GM19455 (cell line): ENCODE measurements around the gene PTPRM.
"Not testable (repeated sequence)": the region's sequence is repeated elsewhere in the genome, so short reads cannot be mapped to it uniquely, and the experiment has no call there.

Experiments used
- ATAC-seq: cut with Tn5 transposase; IDR thresholded peaks from one replicate; pipeline ENCODE4 v1.9.1; 2021; ENCODE audit not compliant: unreplicated experiment

PTPRM gene

DNA sequence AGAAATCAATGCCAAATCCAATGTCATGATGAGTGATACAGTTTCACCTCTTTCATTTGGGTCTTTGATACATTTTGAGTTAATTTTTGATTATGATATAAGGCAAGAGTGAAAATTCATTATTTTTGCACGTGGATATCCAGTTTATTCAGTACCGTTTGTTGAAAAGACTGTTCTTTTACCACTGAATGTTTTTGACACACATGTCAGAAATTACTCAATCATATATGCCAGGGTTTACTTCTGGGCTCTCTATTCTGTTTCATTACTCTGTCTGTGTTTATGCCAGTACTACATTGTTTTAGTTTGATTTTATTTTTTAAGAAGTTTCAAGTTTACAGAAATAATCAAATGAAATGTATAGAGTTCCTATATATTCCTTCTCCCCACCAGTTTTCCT is 154.4 kb downstream of the PTPRM start:
- no peak for ATAC-seq

- no peak for ATAC-seq
Observed at GRCh38 chr18:7722955-7723354, 155.8 kb downstream of the PTPRM start.

GRCh38 chr18:7723558-7723957 is 156.4 kb downstream of the PTPRM start:
- ATAC-seq = no peak

- ATAC-seq = no peak
Observed at GRCh38 chr18:7725473-7725872, 158.4 kb downstream of the PTPRM start.

DNA sequence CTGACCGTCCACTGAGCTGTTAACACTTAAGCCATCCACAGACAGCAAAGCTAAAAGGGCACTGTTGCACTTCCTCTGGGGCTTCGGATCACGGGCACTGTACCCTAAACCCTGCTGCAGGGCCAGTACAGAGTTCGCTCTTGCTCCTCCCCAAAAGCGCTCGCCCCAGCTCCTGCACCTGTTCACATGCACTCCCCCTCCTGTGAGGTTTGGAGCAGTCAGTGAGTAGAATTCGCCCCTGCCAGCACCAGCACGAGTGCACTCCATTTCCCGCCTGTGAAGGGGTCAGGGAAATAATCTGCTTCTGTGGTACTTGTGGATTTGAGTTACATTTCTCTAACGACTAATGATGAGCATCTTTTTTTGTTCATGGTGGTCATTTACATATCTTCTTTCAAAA is 158.8 kb downstream of the PTPRM start:
- no peak for ATAC-seq

GRCh38 chr18:7726522-7726921 is 159.4 kb downstream of the PTPRM start:
- no peak for ATAC-seq

DNA sequence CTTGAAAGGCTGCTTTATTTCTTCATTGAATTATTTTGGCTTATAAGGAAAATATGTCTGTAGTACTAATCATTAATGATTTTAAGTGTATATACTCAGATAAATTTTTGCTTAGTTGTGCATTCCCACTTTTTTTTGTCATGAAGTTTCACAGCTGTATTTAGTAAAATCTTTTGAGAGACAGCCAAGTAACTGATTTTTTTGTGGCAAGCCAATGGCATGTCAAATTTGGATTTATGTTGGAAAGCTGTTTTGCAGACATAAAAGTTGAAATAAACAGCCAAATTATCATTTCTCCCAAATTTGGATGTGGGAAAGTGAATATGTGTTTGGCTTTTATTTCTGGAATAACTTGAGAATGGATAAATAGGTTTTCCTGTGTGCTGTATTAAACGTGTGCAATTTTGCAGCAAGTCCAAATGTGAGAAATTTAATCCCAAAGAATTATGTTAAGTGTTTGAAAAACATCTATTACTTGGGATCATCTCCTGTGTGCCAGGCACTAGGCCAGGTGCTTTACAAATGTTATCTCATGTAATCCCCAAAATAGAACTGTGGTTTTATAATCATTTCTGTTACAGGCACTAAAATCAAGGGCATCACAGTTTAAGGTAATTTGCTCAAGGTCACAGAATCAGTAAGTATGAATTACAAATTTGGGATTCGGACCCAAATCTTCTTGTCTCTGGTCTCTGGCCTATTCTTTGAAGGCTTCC is 160.4 kb downstream of the PTPRM start:
- ATAC-seq = no peak

DNA sequence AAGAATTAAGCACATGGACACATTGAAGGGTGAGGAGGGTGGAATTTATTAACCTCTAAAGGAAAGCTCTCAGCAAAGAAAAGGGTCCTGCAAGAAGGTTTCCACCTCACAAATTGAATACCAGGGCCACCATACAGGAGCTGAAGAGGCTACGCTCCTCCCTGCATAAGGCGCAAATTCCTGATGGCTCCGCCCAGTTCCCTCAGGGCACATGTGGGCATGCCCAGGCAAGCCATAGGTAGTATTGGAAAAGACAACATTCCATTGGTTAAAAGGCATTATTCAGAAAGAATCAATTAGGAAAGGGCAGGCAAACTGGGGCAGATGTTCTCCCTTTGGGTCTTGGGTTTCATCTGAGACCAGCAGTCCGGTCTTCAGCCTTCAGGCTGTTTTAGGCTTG is 161.2 kb downstream of the PTPRM start:
- ATAC-seq = no peak

DNA sequence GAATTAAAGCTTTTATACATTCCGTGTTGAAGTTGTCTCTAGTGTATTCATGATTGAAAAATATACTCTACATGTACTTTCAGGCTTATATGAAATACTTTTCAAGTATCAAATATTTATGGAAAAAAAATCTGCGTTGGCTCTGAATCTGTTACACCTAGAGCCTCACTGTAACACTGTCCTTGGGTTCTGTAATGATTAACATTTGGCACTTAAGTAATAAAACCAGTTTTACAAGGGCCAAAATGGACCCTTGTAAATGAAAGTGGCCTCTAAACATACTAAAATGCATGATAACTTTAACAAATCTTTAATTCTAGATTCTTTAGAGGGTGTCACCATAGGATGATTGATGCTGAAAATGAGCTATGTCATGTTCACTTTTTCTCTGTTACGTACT is 162.8 kb downstream of the PTPRM start:
- ATAC-seq = no peak

GRCh38 chr18:7730682-7731081 is 163.6 kb downstream of the PTPRM start:
- no peak for ATAC-seq

GRCh38 chr18:7733642-7734041 is 166.5 kb downstream of the PTPRM start:
- no peak for ATAC-seq

GRCh38 chr18:7735196-7735595 is 168.1 kb downstream of the PTPRM start:
- no peak for ATAC-seq

- no peak for ATAC-seq
Observed at GRCh38 chr18:7735626-7736175, 168.6 kb downstream of the PTPRM start.

- not testable (repeated sequence) for ATAC-seq
Observed at GRCh38 chr18:7736526-7736925, 169.4 kb downstream of the PTPRM start.

GRCh38 chr18:7737550-7737949 is 170.4 kb downstream of the PTPRM start:
- ATAC-seq = no peak

DNA sequence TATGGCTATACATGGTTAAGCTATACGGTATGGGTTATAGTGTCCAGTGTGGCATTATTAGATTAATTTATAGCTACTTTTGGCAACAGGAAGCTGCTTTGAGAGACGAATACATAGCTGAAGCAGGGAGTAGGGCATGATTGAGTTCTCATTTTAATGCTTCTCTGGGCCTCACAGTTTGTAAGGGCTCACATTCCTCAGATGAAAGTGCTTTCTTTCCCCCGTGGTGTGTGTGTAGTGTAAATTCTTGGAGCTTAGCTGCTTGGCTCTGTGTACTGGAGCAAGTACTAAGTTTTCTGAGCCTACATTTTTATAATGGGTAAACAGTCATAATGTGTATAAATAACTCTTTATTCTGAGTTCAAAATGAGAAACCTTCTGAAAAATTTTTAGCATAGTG is 173.7 kb downstream of the PTPRM start:
- no peak for ATAC-seq

DNA sequence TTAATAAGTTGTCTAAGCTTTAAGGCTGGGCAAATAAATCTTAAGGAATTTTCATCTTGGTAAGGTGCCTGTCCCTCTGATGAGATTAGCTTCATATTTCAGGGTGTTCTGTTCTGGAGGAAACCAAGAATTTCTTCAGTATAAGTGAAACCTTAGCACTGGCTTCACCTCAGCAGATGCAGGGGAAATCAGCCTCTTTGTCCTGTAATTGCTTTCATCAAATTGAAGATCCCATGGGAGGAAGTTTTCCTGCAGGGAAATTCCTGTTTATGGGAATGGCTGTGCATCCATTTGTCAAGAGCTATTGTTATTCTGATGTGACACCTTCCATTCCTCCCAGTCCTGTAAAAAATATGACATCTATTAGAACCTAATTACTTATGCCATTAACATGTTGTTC is 174.5 kb downstream of the PTPRM start:
- no peak for ATAC-seq

DNA sequence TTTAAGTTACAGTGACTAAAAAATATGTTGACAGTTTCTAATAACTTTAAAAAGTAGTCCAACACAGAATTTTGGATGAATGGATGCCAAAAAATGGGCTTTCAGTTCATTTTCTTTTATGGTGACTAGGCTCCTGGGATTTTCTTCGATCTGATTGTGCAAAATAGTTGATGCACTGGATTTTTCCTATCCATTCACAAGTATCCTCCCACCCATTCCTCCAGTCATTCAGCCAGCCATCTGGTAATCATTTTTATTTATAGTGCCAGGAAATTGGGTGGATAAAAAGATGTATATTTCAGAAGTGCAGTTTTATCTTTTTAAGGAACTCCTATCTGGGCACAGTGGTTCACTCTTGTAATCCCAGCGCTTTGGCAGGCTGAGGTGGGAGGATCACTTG is 175.1 kb downstream of the PTPRM start:
- no peak for ATAC-seq

GRCh38 chr18:7743256-7743655 is 176.1 kb downstream of the PTPRM start:
- ATAC-seq = no peak

- ATAC-seq = no peak
Observed at GRCh38 chr18:7746106-7746505, 179.0 kb downstream of the PTPRM start.

DNA sequence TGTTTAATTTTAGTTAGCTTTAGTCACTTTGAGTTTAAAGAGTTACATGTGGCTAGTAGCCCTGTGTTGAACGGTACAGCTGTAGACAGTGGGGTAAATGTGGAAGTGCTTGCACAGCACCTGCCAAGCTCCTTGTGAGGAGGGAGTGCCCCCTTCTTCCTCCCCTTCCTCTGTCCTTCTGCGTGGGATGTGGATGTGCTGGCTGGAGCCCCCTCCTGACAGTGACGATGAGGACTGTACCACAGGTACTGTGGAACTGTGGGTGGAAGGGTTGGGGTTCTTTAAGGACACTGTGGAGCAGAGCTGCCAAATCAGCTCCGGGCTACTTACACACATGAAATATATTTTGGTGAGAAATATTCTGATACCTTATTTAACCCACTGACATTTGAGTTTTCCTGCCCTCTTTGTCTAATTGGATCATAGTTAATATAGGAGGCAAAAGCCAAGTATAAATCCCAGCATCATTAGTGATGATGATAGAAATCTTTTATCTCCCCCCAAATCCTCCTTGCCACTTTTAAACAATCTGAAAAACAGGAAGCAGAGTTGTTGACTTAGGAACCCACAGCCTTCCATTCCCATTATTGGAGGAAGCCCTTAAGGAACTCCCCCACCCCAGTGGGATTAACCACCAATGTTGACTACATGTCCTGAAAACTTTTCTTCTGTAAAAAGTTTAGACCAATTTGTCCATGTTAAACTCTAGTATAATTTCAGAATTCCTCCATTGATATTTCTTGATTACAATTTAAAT is 181.3 kb downstream of the PTPRM start:
- ATAC-seq = no peak

GRCh38 chr18:7749008-7749405 is 181.9 kb downstream of the PTPRM start:
- no peak for ATAC-seq
